A172 (cell line): Measurements from ENCODE around the gene PDE8B. TPM values are rescaled to one million over a fixed set of nuclear protein-coding genes. Genes with fewer than 3 reads are reported as not detected.
A peak's percentile ranks its signal among the peaks of the same experiment; 100 is the strongest.

Experiments
- DNase-seq: peaks from one replicate; pipeline ENCODE4 v3.0.0-alpha.2; 2015; ENCODE audit warnings: low spot score
- total RNA-seq: library from RNA; depleted of rRNA; stranded (reverse); fragments of >200 nt; shearing (Covaris generic); gene quantifications from 2 replicates; pipeline ENCODE4 v1.2.3, GENCODE V29; 2014

Gene PDE8B
- total RNA-seq, 1 experiment from 2014 or later, result not detected

- no peak for DNase-seq
Measured at GRCh38 chr5:77230727-77231470, 20.4 kb downstream of the PDE8B start.

- no peak for DNase-seq
Measured at GRCh38 chr5:77231471-77232138, 21.1 kb downstream of the PDE8B start.

- DNase-seq, result no peak
Measured at GRCh38 chr5:77232574-77233358, 22.3 kb downstream of the PDE8B start.

- no peak for DNase-seq
Measured at GRCh38 chr5:77235846-77236721, 25.6 kb downstream of the PDE8B start.

- DNase-seq, result peak; percentile 26
Measured at GRCh38 chr5:77239126-77239741, 28.8 kb downstream of the PDE8B start.

DNA sequence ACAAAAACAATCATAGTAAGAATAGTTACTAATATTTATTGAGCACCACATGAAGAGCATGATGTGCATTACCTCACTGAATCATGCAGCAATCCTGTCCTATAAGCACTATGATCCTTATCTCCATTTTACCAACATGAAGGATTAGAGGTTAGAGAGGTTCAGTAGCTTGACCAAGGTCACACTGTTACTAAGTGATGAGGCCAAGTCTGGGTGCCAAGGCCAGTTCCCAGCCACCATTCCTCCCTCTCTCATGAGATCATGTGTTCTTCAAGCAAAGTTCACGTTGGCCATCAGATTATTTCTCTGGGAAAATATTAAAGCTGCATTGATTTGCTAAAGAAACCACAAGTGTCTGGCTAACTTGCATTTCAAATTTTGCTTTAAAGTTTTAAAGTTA lies 31.0 kb downstream of the PDE8B start:
- DNase-seq, result no peak

GRCh38 chr5:77249475-77249874 lies 39.0 kb downstream of the PDE8B start:
- no peak for DNase-seq

GRCh38 chr5:77250021-77250420 lies 39.5 kb downstream of the PDE8B start:
- no peak for DNase-seq

GRCh38 chr5:77251921-77252320 lies 41.4 kb downstream of the PDE8B start:
- DNase-seq, result no peak

DNA sequence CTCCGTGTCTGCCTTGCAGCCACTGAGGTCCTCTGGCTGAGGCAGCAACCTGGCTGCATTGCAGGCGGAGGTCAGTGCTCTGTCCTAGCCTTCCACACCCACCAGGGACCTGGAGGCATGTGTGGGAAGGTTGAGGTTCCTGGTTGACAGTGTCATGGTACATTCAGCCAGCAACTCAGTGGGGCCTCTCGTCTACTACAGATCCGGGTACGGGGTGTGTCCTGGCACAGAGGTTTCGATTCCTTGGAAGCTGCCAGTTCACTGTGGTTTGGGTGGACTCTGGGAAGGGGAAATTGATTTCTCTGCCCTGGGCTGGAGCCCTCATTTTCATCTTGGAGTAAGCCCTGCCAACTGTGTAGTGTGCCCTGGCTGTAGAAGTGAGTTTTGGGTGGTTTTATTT lies 45.1 kb downstream of the PDE8B start:
- DNase-seq, result no peak

DNA sequence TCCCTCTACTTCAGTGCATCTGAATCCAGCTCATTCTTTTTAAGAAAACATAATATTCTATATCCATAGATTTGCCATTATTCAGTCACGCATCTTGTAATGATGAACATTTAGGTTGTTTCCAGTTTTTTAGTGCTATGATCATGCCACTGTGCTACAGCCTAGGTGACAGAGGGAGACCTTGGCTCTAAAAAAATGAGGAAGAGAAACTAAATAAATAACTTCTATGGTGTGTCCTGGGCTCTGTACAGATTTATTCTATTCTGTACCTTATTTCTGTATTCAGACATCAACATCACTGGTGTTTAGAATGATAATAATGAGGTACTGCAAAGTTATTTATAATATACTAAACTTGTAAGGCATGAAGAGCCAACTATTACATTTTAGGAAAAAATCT lies 45.9 kb downstream of the PDE8B start:
- DNase-seq, result no peak

DNA sequence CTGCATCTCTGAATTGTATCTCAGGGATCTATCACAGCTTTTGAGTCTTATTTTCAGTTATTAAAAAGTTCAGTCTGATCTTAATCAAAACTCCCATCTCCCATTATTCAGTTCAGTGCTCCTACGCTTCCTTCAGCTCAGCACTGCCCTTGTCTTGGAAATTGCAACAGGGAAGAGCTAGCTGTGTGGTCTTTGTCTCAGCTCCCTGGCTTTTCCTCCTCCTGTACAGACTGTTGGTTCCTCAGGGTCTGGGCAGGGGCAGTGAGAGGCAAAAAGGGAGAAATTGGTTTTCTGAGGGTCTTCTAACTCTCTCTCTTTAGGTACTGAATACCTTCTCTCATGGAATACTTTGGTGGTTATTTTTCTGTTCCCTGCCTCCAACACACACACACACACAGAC lies 48.2 kb downstream of the PDE8B start:
- DNase-seq, result no peak

GRCh38 chr5:77259476-77259875 lies 49.0 kb downstream of the PDE8B start:
- peak; percentile 4 for DNase-seq

DNA sequence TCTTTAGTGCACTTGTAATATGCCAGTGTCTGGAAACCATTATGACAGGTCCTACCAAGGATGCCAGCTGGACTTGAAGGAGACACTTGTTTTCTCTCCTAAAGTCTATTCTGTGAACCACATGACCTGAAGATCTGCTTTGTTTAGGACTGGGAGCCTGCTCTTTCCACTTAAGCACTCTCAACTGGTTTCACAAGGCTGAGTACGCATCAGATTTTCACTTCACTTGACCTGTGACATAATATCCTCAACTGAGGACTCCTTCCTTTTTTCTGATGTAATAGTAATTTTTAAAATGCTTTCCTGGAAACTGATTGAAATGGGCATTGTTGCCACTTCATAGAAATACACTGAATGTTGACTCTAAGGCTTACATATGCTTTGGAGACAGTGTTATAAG lies 52.2 kb downstream of the PDE8B start:
- no peak for DNase-seq

DNA sequence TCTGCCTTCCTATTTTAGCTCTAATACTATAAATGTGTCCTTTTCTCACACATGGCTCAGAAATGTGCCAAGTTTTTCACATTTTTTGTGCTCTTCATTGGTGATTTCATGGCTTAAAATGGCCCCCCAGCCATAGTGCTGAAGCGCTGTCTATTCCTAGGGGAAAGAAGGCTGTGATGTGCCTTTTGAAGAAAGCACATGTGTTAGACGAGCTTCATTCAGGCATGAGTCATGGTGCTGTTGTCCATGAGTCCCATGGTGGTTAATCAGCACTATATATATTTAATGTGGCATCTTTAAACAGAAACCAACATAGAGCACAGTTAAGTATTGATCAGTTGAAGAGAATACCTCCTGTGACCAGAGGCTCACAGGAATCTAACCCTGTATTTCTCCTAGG lies 55.8 kb downstream of the PDE8B start:
- peak; percentile 10 for DNase-seq

DNA sequence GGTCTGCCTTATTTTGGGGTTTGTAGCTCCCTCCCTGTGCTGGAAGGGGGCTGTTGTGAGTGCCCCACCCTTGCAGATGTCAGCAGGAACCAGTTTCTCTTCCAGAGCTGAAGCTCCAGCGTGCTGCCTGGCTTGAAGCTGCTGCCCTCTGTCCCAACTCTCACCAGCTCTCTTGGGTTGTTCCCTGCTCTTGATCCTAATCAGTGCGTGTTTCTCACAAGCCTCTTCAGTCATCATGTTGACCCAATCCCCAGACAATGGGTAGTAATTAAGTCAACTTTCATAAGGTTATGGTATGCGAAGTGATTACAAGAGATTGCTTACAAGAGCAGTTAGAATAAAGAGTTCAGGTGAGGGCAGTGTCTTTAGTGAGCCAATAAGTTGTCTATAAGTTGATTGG lies 57.0 kb downstream of the PDE8B start:
- no peak for DNase-seq

GRCh38 chr5:77272206-77272605 lies 61.7 kb downstream of the PDE8B start:
- no peak for DNase-seq

DNA sequence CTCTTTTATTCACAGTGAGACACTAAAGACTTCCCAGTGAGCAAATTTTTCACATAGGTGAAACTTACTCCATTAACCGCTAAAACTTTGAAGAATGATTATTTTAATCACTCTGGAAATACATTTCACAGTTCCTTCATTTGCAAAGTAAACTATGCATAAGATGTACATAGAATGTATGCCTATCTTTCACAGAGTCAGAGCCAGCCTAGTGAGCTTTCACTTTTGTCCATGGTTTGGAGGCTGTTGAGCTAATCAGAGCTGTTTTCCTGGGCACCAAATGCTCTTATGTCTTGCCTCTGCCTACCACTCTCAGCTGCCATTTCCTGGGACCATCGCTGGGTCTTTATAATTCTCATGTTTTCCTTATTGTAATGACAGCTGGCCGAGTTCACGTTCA lies 67.3 kb downstream of the PDE8B start:
- DNase-seq, result no peak

- DNase-seq, result no peak
Measured at GRCh38 chr5:77280036-77280435, 69.6 kb downstream of the PDE8B start.

DNA sequence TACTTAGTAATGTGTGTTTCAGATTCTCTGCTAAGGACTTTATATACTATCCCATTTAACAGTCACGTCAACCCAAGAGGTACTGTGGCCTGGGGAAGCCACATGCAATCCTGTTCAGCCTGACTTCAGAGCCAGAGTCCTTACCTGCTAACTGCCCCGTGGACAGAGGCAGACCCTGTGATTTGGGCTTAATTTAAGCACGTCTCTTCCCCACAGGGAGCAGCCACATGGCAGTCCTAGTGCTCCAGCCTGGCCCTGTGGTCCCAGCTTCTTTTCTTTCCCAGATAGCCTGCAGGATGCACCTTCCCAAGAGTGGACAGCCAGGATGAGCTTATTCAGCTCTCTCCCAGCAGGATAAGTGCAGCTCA lies 71.5 kb downstream of the PDE8B start:
- no peak for DNase-seq

DNA sequence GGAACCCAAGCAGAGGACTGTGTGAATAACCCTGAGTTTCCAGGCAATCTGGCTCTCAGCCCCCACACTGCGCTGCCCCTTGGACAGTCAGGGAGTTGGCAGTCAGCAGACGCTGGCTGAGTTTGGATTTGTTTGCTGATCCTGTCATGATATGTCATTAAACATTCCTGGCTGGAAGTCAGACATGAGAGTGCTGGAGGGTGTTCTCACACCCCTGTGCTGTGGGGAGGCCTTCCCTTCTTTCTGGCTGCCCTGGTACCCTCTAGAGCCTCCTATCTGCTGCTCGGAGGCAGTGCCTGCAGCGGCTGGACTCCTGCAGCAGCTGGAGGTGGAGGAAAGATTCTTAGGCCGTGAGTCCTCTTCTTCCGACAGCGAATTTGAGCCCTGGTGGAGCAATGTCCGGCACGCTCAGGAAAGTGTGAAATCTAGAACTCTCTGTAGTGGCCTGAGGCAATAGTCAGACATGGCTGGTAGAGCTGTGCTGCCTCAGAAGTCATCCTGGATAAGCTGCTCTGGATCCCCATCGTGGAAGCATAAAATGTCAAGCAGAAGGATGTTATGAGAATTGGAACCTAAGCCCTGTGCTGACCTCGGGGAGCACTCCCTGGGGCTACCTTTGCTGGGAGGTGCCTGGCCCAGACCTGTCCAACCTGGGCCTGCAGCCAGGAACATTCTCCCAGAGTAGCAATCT lies 72.0 kb downstream of the PDE8B start:
- DNase-seq, result no peak
